Measurements from ENCODE around the gene SAE1.
A peak's percentile ranks its signal among the peaks of the same experiment; 100 is the strongest.

The SAE1 gene

DNA sequence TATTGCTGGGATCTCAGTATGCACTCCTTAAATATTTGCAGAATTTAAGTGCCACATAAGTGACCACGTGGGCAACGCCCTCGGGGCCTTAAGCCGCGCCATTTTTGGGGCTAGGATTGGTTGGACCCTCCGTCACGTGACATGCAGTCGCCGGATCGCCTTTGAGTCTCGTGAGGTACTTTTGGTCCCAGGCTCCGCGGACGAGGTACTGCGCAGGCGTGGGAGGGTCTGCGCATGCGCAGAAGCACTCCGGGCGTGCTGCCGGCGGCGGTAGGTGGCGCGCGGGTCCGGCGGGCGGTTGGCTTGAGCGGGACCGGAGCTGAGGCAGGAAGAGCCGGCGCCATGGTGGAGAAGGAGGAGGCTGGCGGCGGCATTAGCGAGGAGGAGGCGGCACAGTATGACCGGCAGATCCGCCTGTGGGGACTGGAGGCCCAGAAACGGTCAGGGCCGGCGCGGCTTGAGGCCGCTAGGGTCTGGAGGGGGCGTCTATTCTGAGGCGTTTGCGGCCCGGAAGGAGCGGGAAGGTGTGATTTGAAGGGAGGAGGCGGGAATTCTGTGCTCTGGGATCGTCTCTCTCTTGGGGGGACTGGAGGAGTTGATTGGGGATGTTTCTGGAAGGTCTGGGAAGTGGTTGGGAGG, at the start of gene SAE1:
Gene SAE1 (plus strand): TSS at position 247 of the 639 bp plus-strand sequence. CDS start 96 bp downstream, at position 343.
- TF ChIP-seq, protein P1, sequence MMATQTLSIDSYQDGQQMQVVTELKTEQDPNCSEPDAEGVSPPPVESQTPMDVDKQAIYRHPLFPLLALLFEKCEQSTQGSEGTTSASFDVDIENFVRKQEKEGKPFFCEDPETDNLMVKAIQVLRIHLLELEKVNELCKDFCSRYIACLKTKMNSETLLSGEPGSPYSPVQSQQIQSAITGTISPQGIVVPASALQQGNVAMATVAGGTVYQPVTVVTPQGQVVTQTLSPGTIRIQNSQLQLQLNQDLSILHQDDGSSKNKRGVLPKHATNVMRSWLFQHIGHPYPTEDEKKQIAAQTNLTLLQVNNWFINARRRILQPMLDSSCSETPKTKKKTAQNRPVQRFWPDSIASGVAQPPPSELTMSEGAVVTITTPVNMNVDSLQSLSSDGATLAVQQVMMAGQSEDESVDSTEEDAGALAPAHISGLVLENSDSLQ (IDR thresholded peaks at IDR 0.05) = peak; percentile 15; the same call in 1 of the 2 replicates
- TF ChIP-seq L3MBTL2 (conservative IDR thresholded peaks at IDR 0.05) = peak; percentile 98
- no peak for TF ChIP-seq NFRKB (IDR thresholded peaks at IDR 0.05)
- peak; percentile 99 for DNase-seq (ENCODE audit: extremely low spot score)
- POLR2A ChIA-PET = interaction anchor here (0.8 to 3.0 kb wide), 12 partner anchors 11 to 342 kb away, joined by 3 to 35 read pairs (median 4); partner anchors contain the start of genes CCDC9, SLC1A5 and ZC3H4
- CTCF ChIA-PET = interaction anchor here (0.7 to 1.9 kb wide), 3 partner anchors 50 to 241 kb away, joined by 3 to 8 read pairs (median 3); no protein-coding TSS in a partner anchor

DNA sequence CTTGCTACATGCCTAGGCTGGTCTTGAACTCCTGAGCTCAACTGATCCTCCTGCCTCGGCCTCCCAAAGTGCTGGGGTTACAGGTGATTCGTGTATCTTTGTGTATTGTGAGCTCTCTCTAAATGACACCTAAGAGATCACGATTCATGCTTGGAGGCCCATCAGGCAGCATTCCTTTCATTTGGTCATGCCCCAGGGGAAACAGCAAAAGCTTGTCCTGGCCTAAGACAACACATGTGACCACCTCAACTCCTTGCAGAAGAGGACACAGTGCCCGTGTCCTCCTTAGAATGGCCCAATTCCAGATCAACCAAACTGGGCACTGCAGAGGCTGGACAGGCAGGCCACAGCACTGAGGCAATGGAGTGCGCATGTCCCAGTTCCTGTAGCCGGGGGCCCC, 49.5 kb upstream of the SAE1 start:
- ChIA-PET POLR2A (interaction anchor here (1.7 to 3.2 kb wide), 2 partner anchors 32 to 46 kb away, joined by 3 to 26 read pairs; partner anchors contain the start of gene ZC3H4), CTCF (interaction anchor here (0.8 to 1.2 kb wide), 4 partner anchors 19 to 50 kb away, joined by 3 to 5 read pairs (median 3); partner anchors contain the start of gene SAE1)
- TF ChIP-seq SP1 (IDR thresholded peaks at IDR 0.05) = no peak
- TF ChIP-seq SUZ12 (IDR thresholded peaks at IDR 0.05) = no peak
- no peak for TF ChIP-seq ELF4 (IDR thresholded peaks at IDR 0.05)
- no peak for TF ChIP-seq L3MBTL2 (conservative IDR thresholded peaks at IDR 0.05)
- no peak for TF ChIP-seq LEF1 (IDR thresholded peaks at IDR 0.05; ENCODE audit: borderline replicate concordance)
- no peak for TF ChIP-seq TARDBP (IDR thresholded peaks at IDR 0.05)
- no peak for TF ChIP-seq HDGF (IDR thresholded peaks at IDR 0.05; ENCODE audit: borderline replicate concordance)
- no peak for TF ChIP-seq FOXA1 (IDR thresholded peaks at IDR 0.05)
- TF ChIP-seq FOXK2 (IDR thresholded peaks at IDR 0.05) = no peak
- no peak for TF ChIP-seq FOXM1 (IDR thresholded peaks at IDR 0.05; ENCODE audit: borderline replicate concordance)
- TF ChIP-seq NFRKB (IDR thresholded peaks at IDR 0.05) = no peak
- TF ChIP-seq BHLHE40 (IDR thresholded peaks at IDR 0.05; ENCODE audit: borderline replicate concordance) = no peak
- TF ChIP-seq, protein P1 (IDR thresholded peaks at IDR 0.05) = no peak
- TF ChIP-seq ZNF384 (IDR thresholded peaks at IDR 0.05) = no peak
- no peak for TF ChIP-seq CTBP1 (IDR thresholded peaks at IDR 0.05; ENCODE audit: borderline replicate concordance)
- TF ChIP-seq ARNT (IDR thresholded peaks at IDR 0.05) = no peak
- DNase-seq (ENCODE audit: extremely low spot score) = no peak

DNA sequence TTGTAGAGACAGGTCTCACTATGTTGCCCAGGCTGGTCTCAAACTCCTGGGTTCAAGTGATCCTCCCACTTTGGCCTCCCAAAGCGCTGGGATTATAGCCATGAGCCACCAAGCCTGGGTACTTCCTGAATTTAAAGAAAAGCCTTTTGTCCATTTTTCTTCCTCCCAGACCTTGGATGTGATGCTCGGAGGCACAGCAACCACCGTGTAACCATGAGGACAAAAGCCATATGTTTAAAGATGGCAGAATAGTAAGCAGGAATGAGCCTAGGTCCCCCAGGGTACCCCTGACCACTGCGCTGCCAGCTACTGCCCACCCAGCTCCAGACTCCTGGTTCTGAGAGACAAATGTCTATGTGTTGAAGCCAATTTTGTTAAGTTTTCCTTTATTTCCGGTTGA, 48.1 kb upstream of the SAE1 start:
- no peak for TF ChIP-seq NFRKB (IDR thresholded peaks at IDR 0.05)
- TF ChIP-seq, protein P1 (IDR thresholded peaks at IDR 0.05) = no peak
- TF ChIP-seq LEF1 (IDR thresholded peaks at IDR 0.05; ENCODE audit: borderline replicate concordance) = no peak
- TF ChIP-seq BHLHE40 (IDR thresholded peaks at IDR 0.05; ENCODE audit: borderline replicate concordance) = no peak
- no peak for TF ChIP-seq SP1 (IDR thresholded peaks at IDR 0.05)
- TF ChIP-seq FOXM1 (IDR thresholded peaks at IDR 0.05; ENCODE audit: borderline replicate concordance) = no peak
- no peak for TF ChIP-seq ARNT (IDR thresholded peaks at IDR 0.05)
- TF ChIP-seq ZNF384 (IDR thresholded peaks at IDR 0.05) = no peak
- no peak for TF ChIP-seq SUZ12 (IDR thresholded peaks at IDR 0.05)
- TF ChIP-seq L3MBTL2 (conservative IDR thresholded peaks at IDR 0.05) = no peak
- TF ChIP-seq FOXK2 (IDR thresholded peaks at IDR 0.05) = no peak
- no peak for TF ChIP-seq HDGF (IDR thresholded peaks at IDR 0.05; ENCODE audit: borderline replicate concordance)
- no peak for TF ChIP-seq ELF4 (IDR thresholded peaks at IDR 0.05)
- no peak for TF ChIP-seq FOXA1 (IDR thresholded peaks at IDR 0.05)
- ChIA-PET POLR2A (interaction anchor here (0.6 kb wide), 1 partner anchor 31 kb away, joined by 3 read pairs; the partner anchor contains the start of gene ZC3H4), CTCF (interaction anchor here (1.1 kb wide), 1 partner anchor 42 kb away, joined by 5 read pairs; no protein-coding TSS in a partner anchor)
- DNase-seq (ENCODE audit: extremely low spot score) = no peak

DNA sequence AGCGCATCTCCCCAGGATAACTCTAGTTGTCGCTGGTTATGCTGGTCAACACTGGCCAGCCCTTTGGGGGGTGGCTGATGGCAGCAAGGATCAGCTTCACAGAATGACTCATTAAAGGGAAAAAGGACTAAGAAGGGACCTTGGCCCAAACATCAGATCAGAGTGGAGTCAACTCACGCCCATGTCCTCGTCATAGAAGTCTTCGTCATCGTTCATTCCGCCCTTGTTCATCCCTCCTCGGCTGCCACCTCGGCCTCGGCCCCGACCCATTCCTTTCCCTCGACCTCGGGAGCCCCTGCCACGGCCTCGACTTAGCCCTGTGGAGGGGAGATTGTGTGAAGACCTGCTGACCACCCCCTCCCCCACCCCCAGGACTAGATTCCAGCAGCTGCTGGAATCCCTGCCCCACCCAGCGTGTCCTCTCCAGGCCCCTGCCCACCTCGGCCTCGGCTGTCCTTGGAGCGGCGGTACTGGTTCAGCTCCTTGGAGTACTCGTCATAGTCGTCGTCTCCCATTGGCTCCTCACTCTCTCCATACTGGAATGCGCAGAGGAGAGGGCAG, 45.7 kb upstream of the SAE1 start:
- ChIA-PET POLR2A (interaction anchor here (1.0 kb wide), 1 partner anchor 28 kb away, joined by 4 read pairs; the partner anchor contains the start of gene ZC3H4), CTCF (no interaction called here)
- DNase-seq (ENCODE audit: extremely low spot score) = no peak
- no peak for TF ChIP-seq SP1 (IDR thresholded peaks at IDR 0.05)
- TF ChIP-seq ZNF384 (IDR thresholded peaks at IDR 0.05) = no peak
- no peak for TF ChIP-seq FOXA1 (IDR thresholded peaks at IDR 0.05)
- TF ChIP-seq L3MBTL2 (conservative IDR thresholded peaks at IDR 0.05) = no peak
- TF ChIP-seq CTBP1 (IDR thresholded peaks at IDR 0.05; ENCODE audit: borderline replicate concordance) = no peak
- TF ChIP-seq FOXK2 (IDR thresholded peaks at IDR 0.05) = no peak
- TF ChIP-seq ARNT (IDR thresholded peaks at IDR 0.05) = no peak
- TF ChIP-seq ELF4 (IDR thresholded peaks at IDR 0.05) = no peak
- no peak for TF ChIP-seq BHLHE40 (IDR thresholded peaks at IDR 0.05; ENCODE audit: borderline replicate concordance)
- TF ChIP-seq NFRKB (IDR thresholded peaks at IDR 0.05) = no peak
- no peak for TF ChIP-seq FOXM1 (IDR thresholded peaks at IDR 0.05; ENCODE audit: borderline replicate concordance)

DNA sequence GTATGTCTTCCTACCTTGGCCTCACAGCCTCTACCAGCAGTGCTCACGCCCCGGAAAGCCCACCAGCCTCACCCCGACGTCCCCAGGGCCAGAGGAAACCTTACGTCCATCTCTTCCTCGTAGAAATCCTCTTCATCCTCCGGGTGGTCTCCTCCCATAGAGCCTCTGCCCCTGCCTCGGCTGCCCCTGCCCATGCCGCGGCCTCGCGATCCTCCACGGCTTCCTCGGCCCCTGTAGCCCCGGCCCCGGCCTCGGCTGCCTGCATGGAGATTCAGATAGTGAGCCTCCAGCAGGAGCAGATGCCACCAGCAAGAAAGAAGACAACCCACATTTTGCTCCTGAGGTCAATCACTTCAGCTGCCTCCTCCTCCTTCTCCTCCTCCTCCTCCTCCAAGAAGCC, 44.4 kb upstream of the SAE1 start:
- ChIA-PET CTCF (no interaction called here), POLR2A (no interaction called here)
- TF ChIP-seq FOXA1 (IDR thresholded peaks at IDR 0.05) (no peak), ELF4 (IDR thresholded peaks at IDR 0.05) (no peak), LEF1 (IDR thresholded peaks at IDR 0.05; ENCODE audit: borderline replicate concordance) (no peak), HDGF (IDR thresholded peaks at IDR 0.05; ENCODE audit: borderline replicate concordance) (no peak), SP1 (IDR thresholded peaks at IDR 0.05) (no peak), TARDBP (IDR thresholded peaks at IDR 0.05) (no peak), BHLHE40 (IDR thresholded peaks at IDR 0.05; ENCODE audit: borderline replicate concordance) (no peak), ARNT (IDR thresholded peaks at IDR 0.05) (no peak), NFRKB (IDR thresholded peaks at IDR 0.05) (no peak), FOXK2 (IDR thresholded peaks at IDR 0.05) (no peak), CTBP1 (IDR thresholded peaks at IDR 0.05; ENCODE audit: borderline replicate concordance) (no peak), FOXM1 (IDR thresholded peaks at IDR 0.05; ENCODE audit: borderline replicate concordance) (no peak), SUZ12 (IDR thresholded peaks at IDR 0.05) (no peak), L3MBTL2 (conservative IDR thresholded peaks at IDR 0.05) (no peak), ZNF384 (IDR thresholded peaks at IDR 0.05) (no peak)
- TF ChIP-seq, protein P1 (IDR thresholded peaks at IDR 0.05) = no peak
- no peak for DNase-seq (ENCODE audit: extremely low spot score)
